Measurements from ENCODE around the gene VWC2L. TPM values are rescaled to one million over a fixed set of nuclear protein-coding genes. Genes with fewer than 3 reads are reported as not detected.

VWC2L gene
- total and polyA plus RNA-seq, 2 donors (not counting 3 experiments of a cell fraction or from before 2014, with no cell fraction given), result not detected

GRCh38 chr2:214574084-214574781 is 163.4 kb downstream of the VWC2L start:
- dilution Hi-C loops (cut with MboI; ENCODE audit: extremely low pct_ligation_motif_present, low sequenced_read_pairs), result no loop called here
- no peaks in the 10 kb centered on the region for H3K27me3 ChIP-seq (ENCODE audit: control insufficient read depth in 2 of 2, insufficient read depth in 2 of 2, low read length in 2 of 2)

More at GRCh38 chr2:214574084-214574781, 163.4 kb downstream of the VWC2L start:
- intact Hi-C loops (cut with micrococcal nuclease), result no loop called here
- H3K9me3 ChIP-seq (replicated peaks; ENCODE audit: control insufficient read depth, insufficient read depth, low read length), result no peaks in the 10 kb centered on the region
- BruUV-seq (replicated peaks), result no TSS peak
- CTCF ChIA-PET, result no interaction called here
- no peaks in the 10 kb centered on the region for H3K9me1 ChIP-seq (replicated peaks; ENCODE audit: control insufficient read depth, extremely low read depth, insufficient read depth, low read length)
- H3K4me2 ChIP-seq (ENCODE audit: insufficient read depth, low read length), result no peak overlapping the region
- no peak overlapping the region for H3K4me3 ChIP-seq (replicated peaks in 1 of 3; ENCODE audit: insufficient read depth in 1 of 3, low read depth in 1 of 3, low read length in 3 of 3)
- no peaks in the 10 kb centered on the region for H3K36me3 ChIP-seq (ENCODE audit: control insufficient read depth in 2 of 2, extremely low read depth in 1 of 2, insufficient read depth in 2 of 2, low read length in 2 of 2)
- H3K4me1 ChIP-seq (ENCODE audit: control insufficient read depth, extremely low read depth, insufficient read depth, low read length), result no peaks in the 10 kb centered on the region
- no peaks in the 10 kb centered on the region for H4K20me1 ChIP-seq (replicated peaks; ENCODE audit: control insufficient read depth, extremely low read depth, insufficient read depth, low read length)
- POLR2A ChIA-PET, result no interaction called here
- no peak for FAIRE-seq
- no peak for DNase-seq (ENCODE audit: low read depth, low spot score)
- TF ChIP-seq FOS (IDR thresholded peaks at IDR 0.05; ENCODE audit: borderline replicate concordance, insufficient read depth, low read length) (no peak), MAX (IDR thresholded peaks at IDR 0.05; ENCODE audit: insufficient read depth, insufficient read length) (no peak), POLR2A (IDR thresholded peaks at IDR 0.05; ENCODE audit: low read depth, low read length) (no peak), MYC (IDR thresholded peaks at IDR 0.05; ENCODE audit: low read depth, low read length) (no peak), POLR2AphosphoS5 (IDR thresholded peaks at IDR 0.05; ENCODE audit: insufficient read depth, low read depth, low read length) (no peak), GATA2 (IDR thresholded peaks at IDR 0.05; ENCODE audit: insufficient read depth, insufficient read length, low read depth, low read length) (no peak), JUN (IDR thresholded peaks at IDR 0.05; ENCODE audit: borderline replicate concordance, insufficient read depth, insufficient read length, low read depth) (no peak), CTCF (IDR thresholded peaks at IDR 0.05; ENCODE audit: extremely low read depth in 1 of 2, insufficient read depth in 1 of 2, low read depth in 1 of 2, low read length in 2 of 2) (no peak), EZH2 (IDR thresholded peaks at IDR 0.05; ENCODE audit: borderline replicate concordance, low read depth, low read length, severe bottlenecking) (no peak)
- no peak overlapping the region for H2AFZ ChIP-seq (ENCODE audit: low read depth, low read length)
- no peak overlapping the region for H3K27ac ChIP-seq (ENCODE audit: insufficient read depth, low read depth, low read length)
- no peak overlapping the region for H3K9ac ChIP-seq (replicated peaks; ENCODE audit: extremely low read depth, insufficient read depth, low read length)
- H3K79me2 ChIP-seq (ENCODE audit: control insufficient read depth, insufficient read depth, low read length), result no peaks in the 10 kb centered on the region
